Measurements from ENCODE around the gene LEPROT. TPM values are rescaled to one million over a fixed set of nuclear protein-coding genes. Genes with fewer than 3 reads are reported as not detected.

LEPROT gene
- total and polyA plus RNA-seq, 2 of the 8 experiments (the other 6 are each of a cell fraction or from before 2014, with no cell fraction given), result 25.7 to 27.2 TPM

- TF ChIP-seq CHD7 (IDR thresholded peaks at IDR 0.05; ENCODE audit: insufficient replicate concordance, low read length) (no peak), TAF1 (IDR thresholded peaks at IDR 0.05; ENCODE audit: low read depth, low read length) (no peak), SRF (IDR thresholded peaks at IDR 0.05; ENCODE audit: low read depth, low read length) (no peak), CREB1 (IDR thresholded peaks at IDR 0.05) (no peak), TBP (IDR thresholded peaks at IDR 0.05; ENCODE audit: low read depth, low read length) (no peak), JUND (IDR thresholded peaks at IDR 0.05; ENCODE audit: low read length) (no peak), MAX (IDR thresholded peaks at IDR 0.05) (no peak), TAF7 (optimal IDR thresholded peaks at IDR 0.05; ENCODE audit: borderline replicate concordance, low read depth, low read length) (no peak)
Measured at GRCh38 chr1:65404941-65405340, 15.5 kb upstream of the LEPROT start (continued).

Data from H1 (cell line).